Caco-2 (cell line): ENCODE measurements around the gene INPP4A. TPM values are rescaled to one million over a fixed set of nuclear protein-coding genes. Genes with fewer than 3 reads are reported as not detected.

Experiments used
- BruUV-seq: library from RNA; stranded (reverse); fragments of 400-500 nt; replicated peaks from 2 replicates; lab custom pipeline; 2021; lab: Mats Ljungman, UMichigan
- CTCF ChIA-PET: fragments of 300-600 bp; sonication (Branson Sonifier 250); formaldehyde crosslinking; loops from one replicate; lab custom pipeline; 2022; ENCODE audit warnings: antibody characterized with exemption; lab: Charles Lee
- POLR2A ChIA-PET: fragments of 300-600 bp; sonication (Branson Sonifier 250); formaldehyde crosslinking; loops from one replicate; lab custom pipeline; 2022; ENCODE audit warnings: antibody characterized with exemption; lab: Charles Lee
- DNase-seq, 2 experiments: peaks; one replicate each; pipeline versions ENCODE4 v3.0.0 to v3.0.0-alpha.2; 2020 to 2022
- H3K27me3 ChIP-seq: replicated peaks from 2 replicates; pipeline ENCODE4 v1.6.0; 2011; ENCODE audit warnings: low read length; ENCODE audit not compliant: control insufficient read depth, insufficient read depth
- H3K36me3 ChIP-seq: 2 replicates; pipeline ENCODE4 v1.5.1; 2011; ENCODE audit warnings: low read length; ENCODE audit not compliant: control insufficient read depth, insufficient read depth
- H3K4me1 ChIP-seq: fragments of 250-450 bp; sonication (Bioruptor Pico); 2 replicates; pipeline ENCODE4 v1.5.1; 2020; ENCODE audit warnings: mild to moderate bottlenecking
- H3K4me3 ChIP-seq: 2 replicates; pipeline ENCODE4 v1.5.1; 2011; ENCODE audit warnings: low read depth, mild to moderate bottlenecking, control low read depth, low read length
- H3K9me3 ChIP-seq: fragments of 250-450 bp; sonication (Bioruptor Pico); 2 replicates; pipeline ENCODE4 v1.5.1; 2020; ENCODE audit warnings: mild to moderate bottlenecking, moderate library complexity
- H3K27ac Mint-ChIP-seq: one replicate; pipeline ENCODE4 v1.8.0; 2022; ENCODE audit warnings: mixed read lengths; ENCODE audit not compliant: unreplicated experiment
- H3K27me3 Mint-ChIP-seq: one replicate; pipeline ENCODE4 v1.8.0; 2022; ENCODE audit warnings: mixed read lengths; ENCODE audit not compliant: insufficient read depth, unreplicated experiment
- H3K36me3 Mint-ChIP-seq: one replicate; pipeline ENCODE4 v1.8.0; 2022; ENCODE audit warnings: mild to moderate bottlenecking, mixed read lengths; ENCODE audit not compliant: insufficient read depth, unreplicated experiment
- H3K4me1 Mint-ChIP-seq: one replicate; pipeline ENCODE4 v1.8.0; 2022; ENCODE audit warnings: low read depth, mixed read lengths; ENCODE audit not compliant: unreplicated experiment
- H3K4me3 Mint-ChIP-seq: one replicate; pipeline ENCODE4 v1.8.0; 2022; ENCODE audit warnings: mild to moderate bottlenecking, moderate library complexity, mixed read lengths; ENCODE audit not compliant: unreplicated experiment
- H3K9me3 Mint-ChIP-seq: one replicate; pipeline ENCODE4 v1.8.0; 2022; ENCODE audit warnings: mixed read lengths; ENCODE audit not compliant: unreplicated experiment
- CTCF ChIP-seq, 2 experiments: fragments of 200-600 bp in 1 of 2; IDR thresholded peaks; 1 replicate in 1 of 2; 2 replicates in 1 of 2; pipeline versions ENCODE4 v1.5.1 to v1.8.0; 2011 to 2022; ENCODE audit warnings: antibody characterized with exemption in 1 of 2, control low read depth in 1 of 2, inconsistent platforms in 1 of 2, low read depth in 1 of 2, low read length in 1 of 2, mild to moderate bottlenecking in 1 of 2, moderate library complexity in 1 of 2; ENCODE audit not compliant: insufficient read depth in 1 of 2, severe bottlenecking in 1 of 2, unreplicated experiment in 1 of 2
- intact Hi-C: fragments of 100-400 bp; cut with micrococcal nuclease; formaldehyde crosslinking; loops from one replicate; pipeline ENCODE4 v1.10.0; 2022; ENCODE audit not compliant: unreplicated experiment
- total RNA-seq: library from RNA; stranded (reverse); gene quantifications from 2 replicates; pipeline ENCODE4 v1.2.3, GENCODE V29; 2022

Gene INPP4A
- total RNA-seq, 1 experiment from 2014 or later, result 26.3 TPM

- no TSS peak for BruUV-seq
These were observed 54.2 kb downstream of the INPP4A start for GRCh38 chr2:98498703-98499440.

GRCh38 chr2:98500561-98500960 lies 55.9 kb downstream of the INPP4A start:
- POLR2A ChIA-PET, result no interaction called here
- TF ChIP-seq CTCF (IDR thresholded peaks at IDR 0.05; ENCODE audit: insufficient read depth in 1 of 2, low read depth in 1 of 2, low read length in 1 of 2, severe bottlenecking in 1 of 2, unreplicated experiment in 1 of 2), result no peak
- Histone ChIP-seq H3K27me3 (no peaks in the 10 kb centered on the region), H3K4me1 (no peaks in the 10 kb centered on the region; the same call in 1 of the 2 replicates), H3K36me3 (0 out of 2 replicates have a peak, but pooled peaks cover 2% of the 10 kb centered on the region), H3K9me3 (peaks cover 14% of the 10 kb centered on the region; the same call in 1 of the 2 replicates), H3K4me3 (no peak overlapping the region)
- no peak for DNase-seq
- Mint-ChIP-seq H3K27ac (no peak overlapping the region), H3K4me3 (no peak overlapping the region), H3K27me3 (no peaks in the 10 kb centered on the region), H3K9me3 (peaks cover 25% of the 10 kb centered on the region), H3K4me1 (no peaks in the 10 kb centered on the region), H3K36me3 (no peaks in the 10 kb centered on the region)
- intact Hi-C loops, result no loop called here
- CTCF ChIA-PET, result no interaction called here
- BruUV-seq, result no TSS peak

More at GRCh38 chr2:98498703-98499440, 54.2 kb downstream of the INPP4A start:
- Mint-ChIP-seq H3K4me1 (no peaks in the 10 kb centered on the region), H3K36me3 (no peaks in the 10 kb centered on the region), H3K27ac (no peak overlapping the region), H3K4me3 (no peak overlapping the region), H3K27me3 (no peaks in the 10 kb centered on the region), H3K9me3 (peaks cover 34% of the 10 kb centered on the region)
- CTCF ChIA-PET, result no interaction called here
- intact Hi-C loops, result no loop called here
- H3K27me3 ChIP-seq, result no peaks in the 10 kb centered on the region
- POLR2A ChIA-PET, result no interaction called here
- no peak overlapping the region for H3K4me3 ChIP-seq
- TF ChIP-seq CTCF (IDR thresholded peaks at IDR 0.05; ENCODE audit: insufficient read depth in 1 of 2, low read depth in 1 of 2, low read length in 1 of 2, severe bottlenecking in 1 of 2, unreplicated experiment in 1 of 2), result no peak
- no peaks in the 10 kb centered on the region; the same call in 1 of the 2 replicates for H3K4me1 ChIP-seq
- no peak for DNase-seq
- peaks cover 14% of the 10 kb centered on the region; the same call in 1 of the 2 replicates for H3K9me3 ChIP-seq
- H3K36me3 ChIP-seq, result 0 out of 2 replicates have a peak, but pooled peaks cover 2% of the 10 kb centered on the region

GRCh38 chr2:98501223-98501622 lies 56.6 kb downstream of the INPP4A start:
- Histone ChIP-seq H3K27me3 (no peaks in the 10 kb centered on the region), H3K4me1 (no peaks in the 10 kb centered on the region; the same call in 1 of the 2 replicates), H3K4me3 (no peak overlapping the region), H3K9me3 (peaks cover 14% of the 10 kb centered on the region; the same call in 1 of the 2 replicates), H3K36me3 (0 out of 2 replicates have a peak, but pooled peaks cover 2% of the 10 kb centered on the region)
- no peak for TF ChIP-seq CTCF (IDR thresholded peaks at IDR 0.05; ENCODE audit: insufficient read depth in 1 of 2, low read depth in 1 of 2, low read length in 1 of 2, severe bottlenecking in 1 of 2, unreplicated experiment in 1 of 2)
- no peaks in the 10 kb centered on the region for H3K36me3 Mint-ChIP-seq
- H3K27ac Mint-ChIP-seq, result no peak overlapping the region
- peaks cover 23% of the 10 kb centered on the region for H3K9me3 Mint-ChIP-seq
- no peaks in the 10 kb centered on the region for H3K27me3 Mint-ChIP-seq
- H3K4me1 Mint-ChIP-seq, result no peaks in the 10 kb centered on the region
- intact Hi-C loops, result no loop called here
- no peak overlapping the region for H3K4me3 Mint-ChIP-seq
- ChIA-PET CTCF (no interaction called here), POLR2A (no interaction called here)
- DNase-seq, result no peak
- BruUV-seq, result no TSS peak
